Measurements from ENCODE around the gene NOTUM. TPM values are rescaled to one million over a fixed set of nuclear protein-coding genes. Genes with fewer than 3 reads are reported as not detected.
"Not testable (repeated sequence)": the region's sequence is repeated elsewhere in the genome, so short reads cannot be mapped to it uniquely, and the experiment has no call there.

Gene NOTUM
- total RNA-seq, 4 donors from 2014 or later: 1.7 to 1.8 (median 1.7) TPM; not detected in 1

DNA sequence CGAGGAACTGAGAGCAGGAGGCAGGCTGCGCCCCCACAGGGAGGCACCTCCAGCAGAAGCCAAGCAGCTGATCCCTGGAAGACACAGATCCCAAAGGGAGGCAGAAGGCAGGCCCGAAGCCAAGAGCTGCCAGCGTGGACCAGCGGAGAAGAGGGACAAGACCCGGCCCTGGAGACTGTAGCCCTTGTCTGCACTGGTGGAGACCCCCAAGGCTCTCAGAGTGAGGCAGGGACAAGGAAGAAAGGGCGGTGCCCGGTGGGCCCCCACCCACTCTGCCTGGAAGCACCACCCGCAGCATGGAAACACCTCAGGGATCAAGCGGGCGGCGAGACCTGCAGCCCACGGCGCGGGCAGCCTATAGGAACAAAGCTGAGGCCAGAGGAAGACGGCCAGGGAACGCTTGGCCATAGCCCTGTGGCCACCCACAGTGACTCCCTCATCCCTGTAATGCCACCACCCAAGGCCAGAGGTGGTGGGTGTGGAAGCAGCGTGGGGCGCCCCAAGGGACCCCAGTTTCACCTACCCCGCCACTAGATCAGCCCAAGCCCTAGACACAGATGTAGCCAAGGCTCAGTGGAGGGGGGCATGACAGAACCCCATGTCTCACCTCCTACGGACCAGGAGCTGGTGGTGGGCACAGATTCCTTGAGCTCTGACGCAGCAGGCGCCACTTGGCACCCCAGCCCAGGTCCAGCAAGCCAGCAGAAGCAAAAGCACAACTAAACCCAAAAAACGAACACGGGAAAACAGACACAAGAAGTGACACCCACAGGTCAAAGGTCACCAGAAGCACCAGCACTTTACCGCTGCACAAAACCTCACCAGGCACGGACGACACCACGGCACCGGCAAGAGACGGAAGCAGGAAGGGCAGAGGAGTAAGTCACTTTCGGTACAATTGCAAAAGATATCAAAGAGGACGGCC, 40.1 kb downstream of the NOTUM start:
- Histone ChIP-seq H3K27ac (peak overlapping the region; percentile 90 to 98 (median 93)), H3K4me1 (peaks cover 81 to 83% of the 10 kb centered on the region in 2 donors), H3K36me3 (peaks cover 0 to 12% of the 10 kb centered on the region in 2 donors), H3K9me3 (no peaks in the 10 kb centered on the region), H3K4me3 (peak overlapping the region in 1 of 4 donors; percentile 51), H3K27me3 (no peaks in the 10 kb centered on the region)
- DNase-seq (no peak), ATAC-seq (no peak)
- intact Hi-C loops (cut with DNase I; ENCODE audit: low total_unique reads): loop anchor here (10.0 kb wide), 2 partner anchors 534 to 596 kb away; partner anchors contain the start of genes CYBC1 and NARF
- no peak for TF ChIP-seq POLR2A (IDR thresholded peaks at IDR 0.05)
- TF ChIP-seq, protein P1, sequence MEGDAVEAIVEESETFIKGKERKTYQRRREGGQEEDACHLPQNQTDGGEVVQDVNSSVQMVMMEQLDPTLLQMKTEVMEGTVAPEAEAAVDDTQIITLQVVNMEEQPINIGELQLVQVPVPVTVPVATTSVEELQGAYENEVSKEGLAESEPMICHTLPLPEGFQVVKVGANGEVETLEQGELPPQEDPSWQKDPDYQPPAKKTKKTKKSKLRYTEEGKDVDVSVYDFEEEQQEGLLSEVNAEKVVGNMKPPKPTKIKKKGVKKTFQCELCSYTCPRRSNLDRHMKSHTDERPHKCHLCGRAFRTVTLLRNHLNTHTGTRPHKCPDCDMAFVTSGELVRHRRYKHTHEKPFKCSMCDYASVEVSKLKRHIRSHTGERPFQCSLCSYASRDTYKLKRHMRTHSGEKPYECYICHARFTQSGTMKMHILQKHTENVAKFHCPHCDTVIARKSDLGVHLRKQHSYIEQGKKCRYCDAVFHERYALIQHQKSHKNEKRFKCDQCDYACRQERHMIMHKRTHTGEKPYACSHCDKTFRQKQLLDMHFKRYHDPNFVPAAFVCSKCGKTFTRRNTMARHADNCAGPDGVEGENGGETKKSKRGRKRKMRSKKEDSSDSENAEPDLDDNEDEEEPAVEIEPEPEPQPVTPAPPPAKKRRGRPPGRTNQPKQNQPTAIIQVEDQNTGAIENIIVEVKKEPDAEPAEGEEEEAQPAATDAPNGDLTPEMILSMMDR (IDR thresholded peaks at IDR 0.05 in 4 of 5, conservative IDR thresholded peaks at IDR 0.05 in 1 of 5): no peak
- in situ Hi-C loops (cut with MboI; ENCODE audit: low sequenced_read_pairs in 4 of 4): no loop called here

DNA sequence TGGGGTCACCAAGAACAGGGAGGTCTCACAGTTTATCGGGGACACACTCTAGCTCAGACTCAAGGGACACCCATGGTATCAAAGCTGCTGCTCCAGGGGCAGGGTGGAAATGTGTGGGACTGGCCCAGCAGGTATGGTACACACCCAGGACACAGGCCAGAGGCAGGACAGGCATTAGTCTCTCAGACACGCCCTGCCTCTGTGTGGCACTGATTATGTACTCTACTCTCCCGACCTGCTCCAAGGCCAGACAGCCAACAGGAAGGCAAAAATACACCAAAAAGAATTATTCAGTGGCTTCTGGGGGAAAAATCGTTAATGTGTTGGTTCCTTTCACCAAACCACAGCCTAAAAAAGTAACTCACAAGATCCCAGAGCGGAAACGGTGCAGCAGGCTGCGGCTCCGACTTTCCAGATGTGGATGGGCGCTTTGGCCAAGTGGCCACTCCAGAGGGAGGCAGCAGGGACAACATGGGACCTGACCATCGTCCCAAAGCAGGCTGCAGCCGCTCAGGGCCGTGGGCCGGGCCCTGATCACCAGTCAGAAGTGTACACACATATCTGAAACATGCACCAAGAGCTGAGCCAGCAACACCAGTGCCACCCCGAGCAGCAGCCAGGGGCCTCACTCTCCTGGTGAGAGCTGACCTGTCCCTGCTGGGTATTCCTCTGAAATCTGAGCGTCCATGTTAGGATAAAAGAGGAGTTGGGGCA, 42.0 kb downstream of the NOTUM start:
- H3K27me3 ChIP-seq: no peaks in the 10 kb centered on the region
- peaks cover 0 to 28% of the 10 kb centered on the region in 2 donors for H3K36me3 ChIP-seq
- in situ Hi-C loops (cut with MboI; ENCODE audit: low sequenced_read_pairs in 4 of 4) (no loop called here), intact Hi-C loops (cut with DNase I; ENCODE audit: low total_unique reads) (no loop called here)
- no peak for DNase-seq
- ATAC-seq: no peak
- H3K9me3 ChIP-seq: no peaks in the 10 kb centered on the region
- H3K4me1 ChIP-seq: peaks cover 62 to 64% of the 10 kb centered on the region in 2 donors
- peak overlapping the region in 2 of 4 donors; percentile 61 to 82 for H3K4me3 ChIP-seq
- peak overlapping the region; percentile 90 to 98 (median 93) for H3K27ac ChIP-seq
- TF ChIP-seq, protein P1 (IDR thresholded peaks at IDR 0.05 in 4 of 5, conservative IDR thresholded peaks at IDR 0.05 in 1 of 5): no peak
- TF ChIP-seq POLR2A (IDR thresholded peaks at IDR 0.05): no peak

DNA sequence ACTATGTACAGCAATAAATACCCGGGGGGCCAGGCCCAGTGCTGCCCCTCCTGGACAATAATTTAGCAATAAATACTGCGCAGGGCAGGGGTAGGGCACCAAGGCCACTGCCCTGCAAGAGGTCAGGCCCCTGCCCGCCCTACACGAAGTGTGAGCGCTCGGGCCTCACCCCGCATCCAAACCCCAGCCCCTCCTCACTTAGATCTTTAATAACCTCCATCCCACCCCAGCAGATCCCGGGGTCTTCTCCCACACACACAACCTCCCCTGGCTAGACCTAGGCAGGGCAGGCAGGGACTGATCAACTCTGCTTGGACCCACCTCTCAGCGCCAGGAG, 42.7 kb downstream of the NOTUM start:
- H3K4me3 ChIP-seq: peak overlapping the region; percentile 61 to 82 (median 66)
- in situ Hi-C loops (cut with MboI; ENCODE audit: low sequenced_read_pairs in 4 of 4); H3K9me3 ChIP-seq; intact Hi-C loops (cut with DNase I; ENCODE audit: low total_unique reads); DNase-seq; H3K27me3 ChIP-seq: not testable (repeated sequence)
- H3K27ac ChIP-seq: peak overlapping the region; percentile 90 to 98 (median 93)
- peak in 1 of 2 donors; percentile 5 for ATAC-seq
- H3K4me1 ChIP-seq: peaks cover 56 to 59% of the 10 kb centered on the region in 2 donors
- peaks cover 0 to 35% of the 10 kb centered on the region in 2 donors for H3K36me3 ChIP-seq

DNA sequence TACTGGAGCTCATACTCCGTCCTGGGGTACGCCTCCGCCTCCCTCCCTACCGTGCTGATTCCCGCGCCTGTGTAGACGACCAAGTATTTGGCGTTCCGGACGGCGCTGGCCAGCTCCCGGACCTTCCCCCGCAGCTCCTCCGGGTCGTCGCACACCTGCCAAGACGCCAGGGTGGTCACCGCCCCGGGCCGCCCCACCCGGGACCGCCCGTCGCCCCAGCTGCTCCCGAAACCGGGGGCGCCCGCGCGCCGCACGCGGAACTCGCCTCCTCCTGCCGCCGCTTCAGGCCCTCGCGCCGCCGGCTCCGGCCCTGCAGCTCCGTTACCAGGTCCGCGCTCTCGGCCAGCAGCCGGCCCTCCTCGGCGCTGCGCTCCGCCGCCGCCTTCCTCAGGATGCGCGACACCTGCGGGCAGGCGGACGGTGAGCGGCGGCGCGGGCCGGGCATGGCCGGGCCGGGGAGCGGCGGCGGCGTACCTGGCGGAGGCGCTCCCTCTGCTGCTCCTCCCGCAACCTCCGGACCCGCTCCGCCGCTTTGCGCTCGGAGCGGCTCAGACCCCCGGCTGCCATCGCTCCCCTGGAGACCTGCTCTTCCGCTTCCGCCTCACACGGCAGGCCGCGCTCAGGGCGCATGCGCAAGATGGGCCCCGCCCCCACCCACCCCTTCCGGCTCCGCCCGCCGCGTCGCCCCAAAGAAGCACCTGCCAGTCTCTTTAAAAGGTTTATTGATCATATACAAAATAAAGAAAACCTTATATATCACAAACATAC, 43.2 kb downstream of the NOTUM start, which contains the start of gene SIRT7:
TSS of gene SIRT7 (minus strand) at position 612 of the 768 bp plus-strand sequence. CDS start at position 567, 45 bp downstream.
- Histone ChIP-seq H3K27ac (peak within 1 kb of the TSS; percentile 90 to 98 (median 93)), H3K4me3 (peak within 1 kb of the TSS; percentile 61 to 82 (median 66)), H3K27me3 (no peaks in the 10 kb centered on the region), H3K4me1 (peaks cover 55 to 56% of the 10 kb centered on the region in 2 donors), H3K9me3 (no peaks in the 10 kb centered on the region), H3K36me3 (peaks cover 0 to 40% of the 10 kb centered on the region in 2 donors)
- DNase-seq: peak; percentile 44 to 66
- TF ChIP-seq, protein P1 (IDR thresholded peaks at IDR 0.05 in 4 of 5, conservative IDR thresholded peaks at IDR 0.05 in 1 of 5): peak in 1 of 5 experiments; percentile 14
- peak; percentile 45 to 69 for TF ChIP-seq POLR2A (IDR thresholded peaks at IDR 0.05)
- in situ Hi-C loops (cut with MboI; ENCODE audit: low sequenced_read_pairs in 4 of 4): no loop called here
- ATAC-seq: peak; percentile 75 to 77
- intact Hi-C loops (cut with DNase I; ENCODE audit: low total_unique reads): no loop called here

Measured in gastrocnemius medialis (tissue), 4 donors.